Osteoblast (primary cell): ENCODE results near the gene SULT1C3. TPM values are rescaled to one million over a fixed set of nuclear protein-coding genes. Genes with fewer than 3 reads are reported as not detected.

ENCODE experiments used
- DNase-seq: peaks from one replicate; pipeline ENCODE4 v3.0.0; 2011; ENCODE audit warnings: low spot score, mixed read lengths; ENCODE audit not compliant: insufficient read length; ENCODE audit errors: missing footprints
- H2AFZ ChIP-seq: 2 replicates; pipeline ENCODE4 v1.6.0; 2011; ENCODE audit warnings: mild to moderate bottlenecking, low read length
- H3K27ac ChIP-seq: 2 replicates; pipeline ENCODE4 v1.5.1; 2011; ENCODE audit warnings: mild to moderate bottlenecking, low read depth, low read length, moderate library complexity
- H3K27me3 ChIP-seq: 2 replicates; pipeline ENCODE4 v1.6.0; 2012; ENCODE audit warnings: mild to moderate bottlenecking, control low read depth, inconsistent platforms, low read length, moderate library complexity; ENCODE audit not compliant: insufficient read depth
- H3K36me3 ChIP-seq: 2 replicates; pipeline ENCODE4 v1.5.1; 2011; ENCODE audit warnings: mild to moderate bottlenecking, low read length, control low read depth, moderate library complexity; ENCODE audit not compliant: insufficient read depth
- H3K4me1 ChIP-seq: 2 replicates; pipeline ENCODE4 v1.5.1; 2011; ENCODE audit warnings: mild to moderate bottlenecking, low read length, control low read depth, moderate library complexity; ENCODE audit not compliant: insufficient read depth
- H3K4me2 ChIP-seq: 2 replicates; pipeline ENCODE4 v1.6.0; 2011; ENCODE audit warnings: mild to moderate bottlenecking, low read length; ENCODE audit not compliant: insufficient read depth
- H3K4me3 ChIP-seq: fragments of 200-600 bp; sonication (generic); 3 replicates; pipeline ENCODE4 v1.5.1; 2012; ENCODE audit warnings: mild to moderate bottlenecking, low read length, inconsistent platforms; ENCODE audit not compliant: insufficient read depth
- H3K79me2 ChIP-seq: 2 replicates; pipeline ENCODE4 v1.6.0; 2012; ENCODE audit warnings: mild to moderate bottlenecking, low read length, control low read depth, inconsistent platforms; ENCODE audit not compliant: insufficient read depth
- H3K9me3 ChIP-seq: 2 replicates; pipeline ENCODE4 v1.5.1; 2011; ENCODE audit warnings: low read depth, low read length, control low read depth
- H4K20me1 ChIP-seq: 2 replicates; pipeline ENCODE4 v1.6.0; 2012; ENCODE audit warnings: mild to moderate bottlenecking, low read length, control low read depth; ENCODE audit not compliant: insufficient read depth
- CTCF ChIP-seq: IDR thresholded peaks from 2 replicates; pipeline ENCODE4 v1.5.1; 2011; ENCODE audit warnings: mild to moderate bottlenecking, low read depth, low read length, moderate library complexity; ENCODE audit errors: extremely low read depth
- total RNA-seq: library from RNA; depleted of rRNA; stranded (reverse); fragments of >200 nt; gene quantifications from 2 replicates; pipeline ENCODE4 v1.2.3, GENCODE V29; 2012

The SULT1C3 gene
- total RNA-seq, 1 donor: not detected

- Histone ChIP-seq H2AFZ (no peak overlapping the region), H3K36me3 (no peaks in the 10 kb centered on the region), H3K79me2 (no peaks in the 10 kb centered on the region), H3K9me3 (no peaks in the 10 kb centered on the region), H3K4me2 (no peak overlapping the region), H3K27me3 (no peaks in the 10 kb centered on the region), H3K4me3 (no peak overlapping the region), H4K20me1 (no peaks in the 10 kb centered on the region), H3K27ac (no peak overlapping the region), H3K4me1 (peaks cover 8% of the 10 kb centered on the region)
- no peak for DNase-seq
- no peak for TF ChIP-seq CTCF
Measured at GRCh38 chr2:108253106-108253505, 13.3 kb downstream of the SULT1C3 start.

GRCh38 chr2:108257757-108258331, 18.1 kb downstream of the SULT1C3 start:
- DNase-seq: no peak
- H3K27me3 ChIP-seq: no peaks in the 10 kb centered on the region
- no peak overlapping the region for H3K4me2 ChIP-seq
- peaks cover 15% of the 10 kb centered on the region for H3K4me1 ChIP-seq
- no peaks in the 10 kb centered on the region for H4K20me1 ChIP-seq
- no peak for TF ChIP-seq CTCF
- no peak overlapping the region for H2AFZ ChIP-seq
- H3K27ac ChIP-seq: peak overlapping the region; percentile 31
- H3K79me2 ChIP-seq: no peaks in the 10 kb centered on the region
- no peak overlapping the region for H3K4me3 ChIP-seq
- no peaks in the 10 kb centered on the region for H3K9me3 ChIP-seq
- no peaks in the 10 kb centered on the region for H3K36me3 ChIP-seq

GRCh38 chr2:108260773-108261172, 21.0 kb downstream of the SULT1C3 start:
- no peak overlapping the region for H3K4me3 ChIP-seq
- H3K27me3 ChIP-seq: no peaks in the 10 kb centered on the region
- no peaks in the 10 kb centered on the region for H3K79me2 ChIP-seq
- no peak for DNase-seq
- no peaks in the 10 kb centered on the region for H4K20me1 ChIP-seq
- H3K27ac ChIP-seq: no peak overlapping the region
- no peak overlapping the region for H3K4me2 ChIP-seq
- H3K9me3 ChIP-seq: no peaks in the 10 kb centered on the region
- peaks cover 15% of the 10 kb centered on the region for H3K4me1 ChIP-seq
- no peak overlapping the region for H2AFZ ChIP-seq
- no peaks in the 10 kb centered on the region for H3K36me3 ChIP-seq
- no peak for TF ChIP-seq CTCF

- Histone ChIP-seq H4K20me1 (no peaks in the 10 kb centered on the region), H3K27me3 (no peaks in the 10 kb centered on the region), H3K36me3 (no peaks in the 10 kb centered on the region), H3K4me2 (no peak overlapping the region), H2AFZ (no peak overlapping the region), H3K27ac (no peak overlapping the region), H3K4me3 (no peak overlapping the region), H3K4me1 (peaks cover 25% of the 10 kb centered on the region), H3K79me2 (no peaks in the 10 kb centered on the region), H3K9me3 (no peaks in the 10 kb centered on the region)
- TF ChIP-seq CTCF: no peak
- DNase-seq: no peak
Measured at GRCh38 chr2:108262036-108262435, 22.3 kb downstream of the SULT1C3 start.
